Measurements from ENCODE around the gene SLC1A5.
A peak's percentile ranks its signal among the peaks of the same experiment; 100 is the strongest.
"Not testable (repeated sequence)": the region's sequence is repeated elsewhere in the genome, so short reads cannot be mapped to it uniquely, and the experiment has no call there.

SLC1A5 gene

GRCh38 chr19:46788262-46788967, at the start of gene SLC1A5:
Gene SLC1A5, minus strand, starts transcription at chr19:46788594. Its CDS starts 629 bp downstream, at chr19:46787965.
- DNase-seq: peak; percentile 99

DNA sequence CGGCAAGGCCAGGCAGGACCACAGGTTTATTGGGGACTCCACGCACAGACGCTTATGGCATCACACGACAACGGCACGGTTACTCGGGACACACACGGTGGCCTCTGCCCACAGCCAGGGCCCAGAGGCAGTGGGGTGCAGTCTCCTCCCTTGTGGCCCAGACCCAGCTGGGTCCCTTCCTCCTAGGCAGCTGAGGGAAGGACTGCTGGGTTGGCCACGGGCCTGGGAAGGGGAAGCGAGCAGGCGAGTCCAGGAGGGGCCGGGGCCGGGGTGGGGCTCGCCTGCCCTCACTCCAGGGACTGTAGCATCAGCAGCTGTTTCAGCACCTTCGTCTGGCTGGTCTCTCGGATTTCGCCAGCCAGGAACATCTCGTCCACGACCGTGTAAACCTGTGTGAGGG, 49.8 kb upstream of the SLC1A5 start:
- DNase-seq: no peak

DNA sequence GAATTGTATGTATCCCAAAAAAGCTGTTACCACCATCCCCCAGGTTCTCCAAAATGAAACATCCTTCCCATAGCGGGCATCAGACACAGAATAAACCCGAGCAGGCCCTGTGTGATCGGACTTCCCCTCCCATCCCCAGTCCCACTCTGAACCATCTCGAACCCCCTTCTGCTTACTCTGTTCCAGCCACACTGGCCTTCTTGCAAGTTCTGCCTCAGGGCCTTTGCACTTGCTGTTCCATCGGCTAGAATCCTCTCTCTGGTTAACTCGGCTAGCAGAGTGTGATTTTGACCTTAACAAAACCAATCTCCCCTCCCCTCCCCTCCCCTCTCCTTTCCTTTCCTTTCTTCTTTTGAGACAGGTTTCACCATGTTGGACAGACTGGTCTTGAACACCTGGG, 46.6 kb upstream of the SLC1A5 start:
- no peak for DNase-seq

DNA sequence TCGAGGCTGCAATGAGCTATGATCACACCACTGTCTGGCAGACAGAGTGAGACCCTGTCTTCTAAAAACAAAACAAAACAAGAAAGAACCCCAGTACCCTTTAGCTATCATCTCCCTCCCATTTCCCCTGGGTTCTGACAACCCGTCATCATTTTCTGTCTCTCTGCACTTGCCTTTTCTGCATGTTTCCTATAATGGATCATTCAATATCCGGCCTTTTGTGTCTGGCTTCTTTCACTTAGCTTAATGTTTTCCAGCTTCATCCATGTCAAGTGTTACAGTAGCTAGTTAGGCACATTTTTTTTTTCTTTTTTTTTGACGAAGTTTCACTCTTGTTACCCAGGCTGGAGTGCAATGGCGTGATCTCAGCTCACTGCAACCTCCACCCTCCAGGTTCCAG, 45.7 kb upstream of the SLC1A5 start:
- DNase-seq: no peak

DNA sequence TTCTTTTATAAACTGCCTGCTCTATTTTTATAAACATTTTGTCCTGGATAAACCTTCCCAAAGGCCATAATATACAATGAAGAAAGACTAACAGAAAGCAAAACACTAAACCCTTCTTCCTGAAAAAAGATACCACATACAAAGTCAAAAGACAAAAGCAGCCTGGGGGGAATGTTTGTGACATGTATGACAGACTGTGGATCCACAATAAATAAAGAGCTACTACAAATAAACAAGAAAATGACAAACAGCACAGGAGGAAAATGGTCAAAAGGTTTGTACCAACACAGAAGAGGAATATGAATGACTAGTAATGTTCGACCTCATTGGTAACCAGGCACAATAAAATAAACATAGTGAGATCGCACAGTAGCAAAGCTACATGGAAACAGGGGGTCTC, 42.5 kb upstream of the SLC1A5 start:
- no peak for DNase-seq

- DNase-seq: peak; percentile 64
Observed at GRCh38 chr19:46828484-46828883, 40.1 kb upstream of the SLC1A5 start.

GRCh38 chr19:46825731-46826055, 37.3 kb upstream of the SLC1A5 start:
- DNase-seq: no peak

DNA sequence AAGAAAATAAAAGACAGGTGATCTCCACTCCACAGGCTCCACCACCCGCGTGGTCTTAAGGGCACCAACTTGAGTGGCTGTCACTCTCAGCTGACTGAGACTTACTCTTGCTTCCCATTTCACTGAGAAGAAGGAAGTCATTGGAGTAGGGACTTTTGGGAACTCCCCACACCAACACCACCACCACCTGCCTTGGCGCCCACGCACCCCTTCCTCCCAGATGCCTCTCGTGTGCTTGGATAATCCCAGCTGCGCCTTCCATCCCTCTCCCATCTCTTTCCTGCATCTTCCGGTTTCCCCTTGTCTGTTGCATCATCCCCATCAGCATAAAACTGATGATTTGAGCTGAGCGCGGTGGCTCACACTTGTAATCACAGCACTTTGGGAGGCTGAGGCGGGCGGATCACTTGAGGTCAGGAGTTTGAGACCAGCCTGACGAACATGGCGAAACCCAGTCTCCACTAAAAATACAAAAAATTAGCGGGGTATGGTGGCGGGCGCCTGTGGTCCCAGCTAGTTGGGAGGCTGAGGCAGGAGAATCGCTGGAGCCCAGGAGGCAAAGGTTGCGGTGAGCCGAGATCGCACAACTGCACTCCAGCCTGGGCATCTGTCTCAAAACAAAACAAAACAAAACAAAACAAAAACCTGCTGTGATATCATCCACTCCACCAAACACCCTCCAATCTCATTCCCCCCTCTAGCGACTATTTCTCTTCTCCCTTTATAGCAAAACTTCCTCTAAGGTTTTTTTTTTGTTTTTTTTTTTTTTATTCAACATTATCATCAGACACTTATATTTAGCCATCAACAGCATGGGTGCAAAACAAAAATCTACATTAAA, 36.7 kb upstream of the SLC1A5 start:
- DNase-seq: no peak

GRCh38 chr19:46823049-46823448, 34.7 kb upstream of the SLC1A5 start:
- no peak for DNase-seq

GRCh38 chr19:46822410-46822787, 34.0 kb upstream of the SLC1A5 start:
- DNase-seq: not testable (repeated sequence)

DNA sequence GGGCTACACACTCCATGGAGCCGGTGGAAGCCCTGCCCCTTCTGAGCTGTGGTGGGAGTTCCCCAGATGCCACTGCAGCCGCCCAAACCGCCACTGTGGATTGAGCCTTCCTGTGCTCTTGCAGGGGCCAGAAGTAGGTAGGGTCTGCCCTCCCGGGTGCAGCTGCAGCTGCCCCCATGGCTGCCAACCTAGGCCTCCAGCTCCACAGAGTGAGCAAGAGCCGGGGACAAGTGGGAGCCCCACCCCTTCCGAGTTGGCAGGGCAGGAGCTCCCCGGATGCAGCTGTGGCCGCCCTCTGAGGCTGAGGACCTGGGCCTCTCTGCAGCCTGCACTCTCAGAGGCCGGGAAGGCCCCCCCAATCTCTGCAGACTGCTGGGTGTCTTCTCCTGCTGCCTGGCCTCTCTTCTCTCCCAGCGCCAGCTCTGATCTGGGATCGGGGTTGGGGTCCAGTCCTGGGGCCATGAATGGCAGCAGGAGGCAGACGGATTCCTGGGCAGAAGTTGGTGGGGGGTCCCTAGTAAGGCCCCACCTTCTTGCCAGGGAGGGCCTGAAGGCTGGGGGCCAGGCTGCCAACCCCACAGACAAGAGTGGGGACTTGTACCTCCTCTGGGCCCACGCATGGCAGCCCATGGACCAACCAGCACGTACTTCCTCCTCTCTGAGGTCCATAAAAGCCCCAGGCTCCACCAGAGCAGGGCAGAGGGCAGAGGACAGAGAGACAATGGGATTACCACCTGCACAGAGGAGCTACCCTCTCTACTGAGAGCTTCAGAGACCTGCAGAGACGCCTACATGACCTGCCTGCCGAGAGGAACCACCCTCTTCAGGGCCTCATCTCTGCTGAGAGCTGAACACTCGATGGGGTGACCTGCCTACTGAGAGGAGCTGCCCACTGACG, 33.4 kb upstream of the SLC1A5 start:
- DNase-seq: peak; percentile 34

DNA sequence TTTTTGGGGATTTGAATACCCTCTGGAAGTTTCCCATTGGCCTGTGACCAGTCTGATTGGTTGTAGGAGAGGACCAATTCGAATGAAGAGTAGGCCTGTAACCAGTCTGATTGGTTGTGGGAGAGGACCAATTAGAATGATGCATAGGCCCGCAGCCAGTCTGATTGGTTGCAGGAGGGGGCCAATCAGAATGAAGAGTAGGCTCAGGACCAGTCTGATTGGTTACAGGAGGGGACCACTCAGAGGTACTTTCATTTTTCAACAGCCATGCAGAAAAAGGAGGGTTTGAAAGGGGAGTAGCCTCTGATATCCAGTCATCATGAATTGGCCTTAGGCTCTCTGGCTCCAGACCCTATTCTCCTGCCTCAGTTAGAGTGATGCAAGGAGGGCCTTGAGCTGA, 30.4 kb upstream of the SLC1A5 start:
- DNase-seq: no peak

DNA sequence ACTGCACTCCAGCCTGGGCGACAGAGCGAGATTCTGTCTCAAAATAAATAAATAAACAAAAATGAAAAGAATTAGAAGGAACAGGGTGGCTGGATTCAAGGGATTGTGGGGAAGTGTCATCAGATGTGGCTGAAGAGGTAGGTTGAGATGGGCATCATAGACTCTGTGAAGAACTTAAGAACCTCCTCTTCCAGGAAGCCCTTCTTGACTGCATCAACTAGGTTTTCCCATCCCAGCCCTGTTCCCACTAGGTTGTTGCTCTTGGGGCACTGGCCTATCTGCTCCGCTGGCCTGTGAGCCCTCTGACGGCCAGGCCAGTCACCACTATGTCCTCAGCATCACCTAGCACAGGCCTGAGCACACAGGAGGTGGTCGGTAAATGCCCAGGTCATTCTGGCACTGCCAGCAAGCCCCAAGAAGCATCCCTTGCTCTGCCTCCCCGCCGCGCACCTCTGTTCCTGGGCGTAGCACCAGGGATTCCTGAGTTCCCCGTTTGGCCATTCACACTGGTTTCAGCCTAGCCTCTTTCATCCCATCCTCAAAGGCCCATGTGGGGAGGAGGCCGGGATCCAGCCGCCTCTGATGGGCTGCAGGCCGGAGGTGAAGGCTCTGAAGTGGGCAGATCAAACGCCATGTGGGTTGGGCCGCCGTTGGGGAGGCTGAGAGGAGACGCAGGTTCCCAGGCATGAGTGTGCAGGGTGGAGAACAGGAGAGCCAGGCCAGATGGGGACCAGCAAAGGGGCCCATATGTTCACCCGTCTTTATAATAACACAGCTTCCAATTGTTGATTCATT, 27.6 kb upstream of the SLC1A5 start:
- no peak for DNase-seq

DNA sequence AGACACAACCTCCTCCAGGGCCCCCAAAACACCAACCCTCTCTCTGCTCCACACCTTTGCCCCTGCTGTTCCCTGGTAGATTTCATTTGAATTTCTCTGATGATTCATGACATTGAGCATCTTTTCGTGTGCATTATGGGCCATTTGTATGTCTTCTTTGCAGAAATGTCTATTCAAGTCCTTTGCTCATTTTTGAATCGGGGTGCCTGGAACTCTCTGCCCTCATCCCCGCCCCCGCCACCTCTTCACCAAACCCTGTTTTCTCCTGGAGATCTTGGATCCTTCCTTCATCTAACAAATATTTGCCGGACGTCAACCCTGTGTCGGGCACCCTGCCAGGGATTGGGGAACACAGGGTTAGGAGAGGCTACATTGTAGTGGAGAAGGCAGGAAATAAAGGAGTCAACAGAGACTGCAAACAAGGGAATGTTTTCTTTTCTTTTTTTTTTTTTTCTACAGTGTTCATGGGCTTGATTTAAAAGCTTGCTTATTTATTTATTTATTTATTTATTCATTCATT, 25.5 kb upstream of the SLC1A5 start:
- no peak for DNase-seq

- DNase-seq: no peak
Observed at GRCh38 chr19:46812977-46813838, 24.8 kb upstream of the SLC1A5 start.

GRCh38 chr19:46809534-46810272, 21.3 kb upstream of the SLC1A5 start:
- DNase-seq: no peak

DNA sequence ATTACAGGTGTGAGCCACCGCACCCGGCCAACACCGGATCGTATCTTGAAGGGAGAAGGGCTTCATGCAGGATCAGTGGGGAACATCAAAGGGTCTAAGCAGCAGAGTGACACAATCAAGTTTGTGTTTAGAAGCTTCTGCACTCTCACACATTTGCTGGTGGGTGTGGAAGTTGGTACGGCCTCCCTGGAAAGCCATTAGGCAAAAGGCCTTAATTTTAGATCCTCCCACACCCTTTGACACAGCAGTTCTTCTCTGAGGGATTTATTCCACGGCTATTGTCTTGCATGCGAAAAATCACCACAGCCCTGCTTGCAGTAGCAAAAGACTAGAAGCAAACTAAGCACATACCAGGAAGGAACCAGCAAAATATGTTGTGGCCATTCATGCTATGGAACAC, 18.3 kb upstream of the SLC1A5 start:
- no peak for DNase-seq

DNA sequence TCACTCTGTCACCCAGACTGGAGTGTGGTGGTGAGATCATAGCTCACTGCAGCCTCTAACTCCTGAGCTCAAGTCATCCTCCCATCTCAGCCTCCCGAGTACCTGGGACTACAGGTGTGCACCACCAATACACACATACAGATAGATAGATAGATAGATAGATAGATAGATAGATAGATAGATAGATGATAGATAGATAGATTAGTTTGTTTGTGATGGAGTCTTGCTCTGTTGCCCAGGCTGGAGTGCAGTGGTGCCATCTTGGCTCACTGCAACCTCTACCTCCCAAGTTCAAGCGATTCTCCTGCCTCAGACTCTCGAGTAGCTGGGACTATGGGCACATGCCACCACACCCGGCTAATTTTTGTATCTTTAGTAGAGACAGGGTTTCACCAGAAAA, 16.0 kb upstream of the SLC1A5 start:
- DNase-seq: not testable (repeated sequence)

GRCh38 chr19:46803555-46803954, 15.2 kb upstream of the SLC1A5 start:
- DNase-seq: no peak

GRCh38 chr19:46802152-46802551, 13.8 kb upstream of the SLC1A5 start:
- DNase-seq: no peak

DNA sequence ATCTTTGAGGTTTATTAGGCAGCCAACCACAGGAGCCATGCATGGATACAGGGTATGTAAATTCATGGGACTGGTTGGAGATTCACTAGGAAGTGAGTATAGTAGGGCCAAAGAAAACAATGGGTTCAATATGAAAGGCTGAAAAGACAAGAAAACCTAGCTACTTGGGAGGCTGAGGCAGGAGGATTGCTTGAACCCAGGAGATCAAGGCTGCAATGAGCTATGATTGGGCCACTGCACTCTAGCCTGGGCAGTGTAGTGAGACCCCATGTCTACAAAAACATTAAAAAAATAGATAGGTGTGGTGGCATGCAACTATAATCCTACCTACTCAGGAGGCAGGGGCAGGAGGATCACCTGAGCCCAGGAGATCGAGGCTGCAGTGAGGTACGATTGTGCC, 10.3 kb upstream of the SLC1A5 start:
- DNase-seq: no peak

Data from activated T-cell treated with anti-CD3 and anti-CD28 coated beads for 4 hours (primary cell).